ENCODE data around the gene MKX.
A peak's percentile ranks its signal among the peaks of the same experiment; 100 is the strongest.

The MKX gene, protein sequence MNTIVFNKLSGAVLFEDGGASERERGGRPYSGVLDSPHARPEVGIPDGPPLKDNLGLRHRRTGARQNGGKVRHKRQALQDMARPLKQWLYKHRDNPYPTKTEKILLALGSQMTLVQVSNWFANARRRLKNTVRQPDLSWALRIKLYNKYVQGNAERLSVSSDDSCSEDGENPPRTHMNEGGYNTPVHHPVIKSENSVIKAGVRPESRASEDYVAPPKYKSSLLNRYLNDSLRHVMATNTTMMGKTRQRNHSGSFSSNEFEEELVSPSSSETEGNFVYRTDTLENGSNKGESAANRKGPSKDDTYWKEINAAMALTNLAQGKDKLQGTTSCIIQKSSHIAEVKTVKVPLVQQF
- 0 to 1.4 (median 0.04) reads per million in 17 experiments for total RNA-seq

DNA sequence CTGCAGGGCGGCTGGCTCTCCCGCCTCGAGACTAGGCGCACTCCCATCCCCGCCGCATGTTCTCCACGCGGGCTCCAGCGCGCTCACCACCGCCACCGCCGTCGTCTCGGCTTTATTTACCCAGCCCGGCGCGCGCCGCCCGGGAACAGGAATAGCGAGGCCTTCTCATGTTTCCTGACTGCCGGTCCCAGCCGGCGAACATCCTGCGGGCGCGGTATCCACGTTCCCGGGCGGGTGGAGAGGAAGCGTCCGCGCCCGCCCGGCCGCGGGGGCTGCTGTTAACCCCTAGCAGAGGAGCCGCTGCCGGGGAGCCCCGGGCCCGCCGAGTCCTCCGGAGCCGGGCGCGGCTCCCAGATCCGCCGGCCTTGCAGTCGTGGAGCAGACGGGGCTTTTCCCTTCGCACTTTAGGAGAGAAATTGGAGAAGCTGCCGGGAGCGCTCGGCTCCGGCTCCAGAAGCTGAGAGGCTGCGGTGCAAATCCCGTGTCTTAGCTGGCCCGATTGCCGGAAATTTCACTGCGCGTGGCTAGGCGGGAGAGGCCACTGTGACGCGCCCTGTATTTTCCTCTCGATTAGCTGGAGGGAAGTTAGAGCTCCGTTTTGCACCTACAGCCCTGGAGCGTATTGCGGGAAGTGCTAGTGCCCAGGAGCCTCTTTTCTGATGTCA, at the start of gene MKX:
TSS of gene MKX (minus strand) at position 88 of the 665 bp plus-strand sequence. CDS start 2,404 bp downstream, outside the sequence.
- peak; percentile 28 to 69 (median 58) for DNase-seq

- no peak for DNase-seq
Observed at GRCh38 chr10:27794157-27794556, 48.5 kb upstream of the MKX start.

DNA sequence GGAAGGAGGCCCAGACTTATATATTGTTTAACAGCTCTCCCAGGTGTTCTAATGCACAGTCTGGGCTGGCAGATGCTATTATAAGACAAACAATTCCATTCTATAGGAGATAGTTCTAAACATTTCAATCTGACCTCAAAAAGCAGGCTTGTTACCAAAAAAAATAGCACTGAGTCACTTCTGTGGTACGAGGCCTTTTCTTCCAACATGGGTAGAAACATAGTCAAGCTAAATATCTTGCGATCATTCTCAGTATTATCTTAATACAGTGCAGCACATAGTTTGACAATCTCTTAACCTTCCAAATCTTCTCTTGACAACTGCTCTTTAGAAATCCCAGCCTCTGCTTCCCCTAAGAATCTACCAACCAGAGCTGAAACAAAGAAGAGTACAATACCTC, 46.6 kb upstream of the MKX start:
- no peak for DNase-seq

DNA sequence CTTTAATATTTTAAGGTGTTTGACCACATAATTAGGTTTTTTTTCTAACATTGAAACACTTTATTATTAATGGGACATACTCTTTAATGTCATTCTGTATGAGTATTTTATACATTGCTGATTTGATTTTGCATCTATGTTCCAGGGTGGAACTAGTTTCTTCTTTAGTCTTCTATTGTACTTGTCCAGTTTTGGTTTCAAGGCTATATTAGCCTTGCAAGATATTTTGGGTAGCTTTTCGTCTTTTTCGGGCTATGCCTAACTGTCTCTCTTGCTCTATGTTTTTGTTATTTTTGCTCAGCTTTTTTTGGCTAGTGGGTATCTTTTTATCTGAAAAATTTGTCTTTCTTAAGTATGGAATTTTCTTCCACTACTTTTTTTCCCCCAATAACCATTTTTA, 38.7 kb upstream of the MKX start:
- no peak for DNase-seq

- peak; percentile 80 to 85 (median 84) for DNase-seq
Observed at GRCh38 chr10:27783660-27784059, 38.0 kb upstream of the MKX start.

GRCh38 chr10:27779462-27780015, 33.9 kb upstream of the MKX start:
- no peak for DNase-seq

- DNase-seq: no peak
Observed at GRCh38 chr10:27774831-27775230, 29.2 kb upstream of the MKX start.

DNA sequence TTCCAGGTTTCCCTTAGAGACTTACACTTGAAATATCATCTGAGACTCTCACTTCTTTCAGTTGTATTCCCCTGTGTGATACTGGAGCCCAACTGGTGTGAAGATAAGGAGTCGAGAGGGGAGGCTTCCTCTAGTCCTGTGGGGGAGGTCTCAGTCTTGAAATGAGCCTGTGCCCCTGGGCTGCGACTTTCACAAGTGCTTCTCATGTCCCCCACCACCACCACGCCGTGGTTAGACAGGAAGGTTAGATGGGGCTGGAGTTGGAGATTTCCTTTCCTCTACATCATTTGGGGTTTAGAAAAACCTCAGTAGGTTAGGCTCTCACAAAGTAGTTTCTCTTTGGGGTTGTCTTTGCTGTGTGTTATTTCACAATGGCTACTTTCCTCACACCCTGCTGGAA, 25.6 kb upstream of the MKX start:
- DNase-seq: no peak

GRCh38 chr10:27770181-27770580, 24.6 kb upstream of the MKX start:
- no peak for DNase-seq

- no peak for DNase-seq
Observed at GRCh38 chr10:27760867-27761266, 15.2 kb upstream of the MKX start.

DNA sequence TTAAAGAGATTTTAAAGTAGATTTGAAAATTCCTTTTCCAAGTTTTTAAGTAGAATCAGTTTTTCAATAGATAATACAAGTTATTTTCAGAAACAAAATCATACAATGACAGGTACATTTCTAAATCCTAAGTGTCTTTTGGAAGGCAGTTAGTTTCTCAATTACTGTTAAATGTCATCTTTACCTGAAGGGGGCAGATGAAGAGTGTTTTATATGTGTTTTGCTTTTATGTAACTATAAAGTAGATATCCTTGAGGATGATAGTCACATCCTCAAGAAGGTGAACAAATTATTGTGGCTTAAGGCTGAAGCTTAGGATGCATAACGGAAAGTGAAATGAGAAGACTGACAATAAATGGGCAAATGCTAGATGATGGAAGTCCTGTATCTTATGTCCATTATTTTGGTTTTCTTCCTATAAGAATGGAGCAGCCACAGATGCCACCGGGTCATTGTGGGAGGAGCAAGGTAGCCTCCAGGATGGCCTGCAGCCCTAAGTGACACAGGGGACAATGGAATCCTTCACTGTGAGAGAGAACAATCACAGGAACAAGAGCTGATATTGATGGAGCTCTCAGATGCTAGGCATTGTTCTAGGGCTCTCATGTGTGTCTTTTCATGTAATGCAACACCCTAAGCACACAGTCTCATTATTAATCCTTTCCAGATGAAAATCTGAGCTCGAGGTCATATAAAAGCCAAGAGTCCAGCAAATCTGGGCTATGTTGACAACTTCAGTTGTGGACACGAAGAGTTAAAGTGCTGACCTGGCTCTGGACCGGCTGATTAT, 14.1 kb upstream of the MKX start:
- no peak for DNase-seq

DNA sequence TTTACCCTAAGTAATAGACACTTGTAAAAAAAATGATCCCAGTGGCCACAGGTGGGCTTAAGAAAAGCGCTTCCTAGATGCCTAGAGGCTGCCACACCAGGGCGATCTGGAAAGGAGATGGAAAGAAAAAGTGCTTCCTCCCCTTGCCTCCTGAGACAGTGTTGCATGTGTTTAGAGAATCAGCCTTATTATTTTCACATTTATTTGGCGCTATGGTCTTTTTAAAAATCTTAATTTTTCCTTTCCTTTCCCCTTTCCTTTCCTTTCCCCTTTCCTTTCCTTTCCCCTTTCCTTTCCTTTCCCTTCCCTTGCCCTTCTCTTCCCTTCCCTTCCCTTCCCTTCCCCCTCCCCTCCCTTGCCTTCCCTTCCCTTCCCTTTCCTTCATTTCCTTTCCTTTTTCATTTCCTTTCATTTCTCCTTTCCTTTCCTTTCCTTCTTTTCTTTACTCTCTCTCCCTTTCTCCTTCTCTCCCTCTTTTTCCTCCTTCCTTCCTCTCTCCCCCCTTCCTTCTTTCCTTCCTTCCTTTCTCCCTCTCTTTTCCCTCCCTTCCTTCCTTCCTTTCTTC, 7.1 kb upstream of the MKX start:
- DNase-seq: no peak

DNA sequence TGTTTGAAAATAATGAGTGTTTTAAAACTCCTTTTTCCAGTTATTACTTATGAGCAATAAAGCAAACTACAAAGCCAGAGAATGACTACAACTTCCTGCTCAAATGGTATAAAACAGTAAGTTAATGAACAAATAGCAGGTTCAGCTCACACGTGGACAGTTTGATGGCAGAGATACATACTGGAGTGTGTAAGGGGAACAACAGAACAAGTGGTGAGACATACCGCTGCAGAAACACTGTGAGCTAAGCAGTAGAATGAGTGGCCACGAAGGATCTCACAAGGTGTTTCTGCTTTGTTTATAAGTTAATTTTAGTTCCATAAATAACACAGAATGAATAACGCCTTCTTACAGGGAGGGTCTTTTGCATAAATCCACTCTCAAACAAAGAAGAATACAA, 3.0 kb upstream of the MKX start:
- DNase-seq: no peak

DNA sequence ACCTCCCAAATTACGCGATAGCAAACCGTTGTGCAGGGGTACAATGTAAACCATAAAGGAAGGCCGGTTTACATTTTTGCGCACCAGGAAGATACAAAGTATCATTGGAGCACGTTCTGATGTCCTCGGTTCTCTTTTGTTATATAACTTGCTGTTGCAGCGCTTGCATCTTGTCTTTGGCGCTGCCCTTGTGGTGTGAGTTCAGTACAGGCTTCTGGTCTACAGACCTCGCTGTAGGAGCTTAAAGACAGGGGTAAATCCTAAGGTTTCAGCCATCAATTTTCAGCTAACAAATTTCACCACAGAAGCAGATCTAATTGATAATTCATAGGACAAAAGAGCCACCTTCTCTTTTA, 1.5 kb upstream of the MKX start:
- DNase-seq: peak in 3 of 4 experiments; percentile 24 to 30 (median 24)

GRCh38 chr10:27746397-27747095, 927 bp upstream of the MKX start:
- peak in 2 of 4 experiments; percentile 19 to 31 for DNase-seq

DNA sequence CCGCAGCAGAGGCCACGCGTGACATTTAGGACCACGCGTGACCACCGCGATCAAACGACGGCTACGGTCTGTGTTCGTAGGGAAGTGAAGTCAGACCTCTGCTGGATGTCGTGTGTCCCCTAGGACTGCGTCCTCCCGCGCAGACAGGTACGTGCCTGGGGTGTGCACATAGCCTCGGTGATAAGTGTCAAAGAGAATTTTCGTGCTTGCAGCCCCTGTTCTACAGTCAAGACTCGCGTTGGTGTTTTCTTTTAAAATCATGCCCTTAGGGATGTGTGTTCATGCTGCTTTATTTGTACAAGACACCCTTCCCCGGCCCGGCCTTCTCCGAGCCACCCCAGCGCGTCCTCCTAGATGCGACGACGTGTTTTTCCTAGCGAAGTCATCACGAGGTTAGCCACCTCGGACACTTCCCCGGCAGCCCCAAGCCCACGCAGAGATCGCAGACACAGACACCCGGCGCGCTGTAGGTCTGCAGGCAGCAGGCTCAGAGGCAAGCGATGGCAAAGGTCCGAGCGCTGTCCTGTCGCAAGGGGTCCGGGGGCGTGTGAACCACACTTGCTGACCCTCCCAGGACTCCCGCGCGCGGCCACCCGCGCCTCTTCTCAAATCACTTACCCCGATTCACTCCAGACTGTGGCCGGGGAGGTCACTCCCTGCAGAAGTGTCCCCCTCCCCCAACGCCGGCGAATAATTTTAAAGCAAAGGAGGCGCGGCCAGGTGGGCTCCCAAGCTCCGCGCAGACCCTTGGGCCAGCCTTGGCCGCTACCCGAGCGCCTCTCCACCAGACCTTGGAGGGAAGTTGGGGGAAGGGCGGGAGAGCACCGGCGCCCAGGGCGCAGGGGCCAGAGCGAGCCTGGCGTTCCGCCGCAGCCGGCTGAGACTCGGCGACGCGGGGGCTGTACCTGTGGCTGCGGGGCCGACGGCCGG, 552 bp downstream of the MKX start:
- DNase-seq: peak; percentile 23 to 56 (median 43)

GRCh38 chr10:27743877-27744801, 1.5 kb downstream of the MKX start:
- peak; percentile 35 to 70 (median 50) for DNase-seq

- DNase-seq: peak; percentile 8 to 59 (median 40)
Observed at GRCh38 chr10:27743012-27743876, 2.4 kb downstream of the MKX start.

All from suppressor macrophage (primary cell).